Hematopoietic multipotent progenitor cell treated with erythropoietin and hydrocortisone succinate and interleukin-3 and kit ligand, for 4 days (in vitro differentiated cells): ENCODE data around the gene GJC1.

Source experiments
- DNase-seq: peaks from one replicate; pipeline ENCODE4 v3.0.0-alpha.2; 2015

The GJC1 gene

DNA sequence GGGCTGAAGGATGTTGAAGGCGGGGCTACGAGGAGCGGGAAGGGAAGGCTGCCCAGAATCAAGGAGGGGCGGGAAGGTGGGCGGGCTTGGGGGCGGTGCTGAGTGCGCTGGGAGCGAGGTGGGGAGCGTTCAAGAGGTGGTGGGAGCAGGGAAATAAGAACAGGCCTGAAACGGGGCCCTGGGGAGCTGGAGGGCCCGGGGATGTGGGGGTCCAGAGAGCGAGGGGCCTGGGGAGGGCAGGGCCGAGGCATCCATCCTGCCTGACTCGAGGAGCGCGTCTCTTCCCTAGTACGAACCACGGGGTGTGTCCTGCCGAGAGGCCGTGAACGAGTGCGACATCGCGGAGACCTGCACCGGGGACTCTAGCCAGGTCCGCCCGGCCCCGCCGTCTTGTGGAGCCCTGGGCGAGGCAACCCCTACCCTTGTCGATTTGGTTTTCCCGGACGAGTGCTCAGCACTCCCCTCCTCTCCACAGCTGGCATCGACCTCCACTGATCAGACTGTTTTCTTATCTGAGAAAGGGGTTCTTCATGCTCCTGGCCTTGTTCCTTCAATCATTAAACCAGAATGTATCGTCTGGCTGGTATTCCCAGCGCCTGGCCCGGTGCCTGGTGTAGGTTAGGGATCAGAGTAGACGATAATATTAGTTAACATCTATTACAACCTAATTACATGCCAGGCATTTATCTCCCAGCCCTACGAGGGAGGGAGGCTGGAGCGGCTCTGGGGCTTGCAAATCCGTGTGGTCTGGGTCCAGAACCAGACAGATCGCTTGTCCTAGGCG is 54.1 kb downstream of the GJC1 start:
- no peak for DNase-seq

DNA sequence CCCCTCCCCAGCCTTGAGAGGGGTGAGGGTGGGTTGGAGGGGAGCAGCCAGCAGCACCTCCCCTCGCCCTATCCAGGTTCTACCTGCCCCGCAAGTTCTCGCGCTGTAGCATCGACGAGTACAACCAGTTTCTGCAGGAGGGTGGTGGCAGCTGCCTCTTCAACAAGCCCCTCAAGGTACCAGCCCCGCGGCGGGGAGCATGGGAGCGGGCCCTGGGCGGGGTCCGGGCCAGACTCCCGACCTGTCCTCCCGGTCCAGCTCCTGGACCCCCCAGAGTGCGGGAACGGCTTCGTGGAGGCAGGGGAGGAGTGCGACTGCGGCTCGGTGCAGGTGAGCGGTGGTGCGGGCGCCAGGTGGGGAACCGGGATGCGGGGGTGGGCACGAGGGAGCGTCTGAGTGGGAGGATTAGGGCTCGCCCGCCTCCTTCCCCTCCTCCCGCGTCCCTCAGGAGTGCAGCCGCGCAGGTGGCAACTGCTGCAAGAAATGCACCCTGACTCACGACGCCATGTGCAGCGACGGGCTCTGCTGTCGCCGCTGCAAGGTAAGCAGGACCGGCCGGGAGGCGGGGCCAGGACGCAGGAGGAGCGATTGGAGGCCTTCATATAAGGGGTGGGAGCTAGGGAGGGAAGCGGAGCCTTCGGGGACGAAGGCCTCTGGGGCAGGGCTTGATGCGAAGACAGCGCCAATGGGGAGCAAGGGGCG is 54.8 kb downstream of the GJC1 start:
- DNase-seq: peak; percentile 99

DNA sequence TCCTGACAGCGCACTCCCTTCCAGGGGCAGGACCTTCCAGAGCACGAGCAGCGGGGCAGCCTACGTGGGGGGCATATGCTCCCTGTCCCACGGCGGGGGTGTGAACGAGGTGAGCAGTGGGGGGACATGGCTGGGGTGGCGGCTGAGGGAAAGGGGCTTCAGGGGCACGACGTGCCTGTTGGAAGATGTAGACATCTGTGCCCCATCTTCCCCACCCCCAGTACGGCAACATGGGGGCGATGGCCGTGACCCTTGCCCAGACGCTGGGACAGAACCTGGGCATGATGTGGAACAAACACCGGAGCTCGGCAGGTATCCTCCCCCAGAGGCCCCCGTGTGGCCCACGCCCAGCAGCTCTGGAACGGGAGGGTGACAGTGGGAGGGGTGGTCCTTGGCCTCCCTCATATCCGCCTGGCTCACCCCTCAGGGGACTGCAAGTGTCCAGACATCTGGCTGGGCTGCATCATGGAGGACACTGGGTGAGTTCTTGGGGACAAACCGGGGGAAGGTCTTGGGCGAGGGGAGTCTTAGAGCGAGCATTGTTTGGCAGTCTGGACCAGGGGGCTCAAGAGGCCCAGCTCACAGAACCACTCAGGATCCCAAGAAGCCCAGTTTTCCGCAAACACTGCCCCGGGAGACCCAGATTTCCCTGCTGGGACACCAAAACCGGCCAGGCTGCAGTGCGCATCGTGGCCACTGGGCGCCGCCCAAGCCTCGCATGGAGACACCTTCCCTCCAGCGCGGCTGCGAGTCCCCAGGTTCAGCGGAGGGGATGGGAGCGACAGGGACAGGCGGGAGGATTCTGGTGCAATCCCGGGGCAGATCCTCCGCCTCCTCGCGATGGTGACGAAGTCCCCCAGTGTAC is 55.6 kb downstream of the GJC1 start:
- peak; percentile 92 for DNase-seq

DNA sequence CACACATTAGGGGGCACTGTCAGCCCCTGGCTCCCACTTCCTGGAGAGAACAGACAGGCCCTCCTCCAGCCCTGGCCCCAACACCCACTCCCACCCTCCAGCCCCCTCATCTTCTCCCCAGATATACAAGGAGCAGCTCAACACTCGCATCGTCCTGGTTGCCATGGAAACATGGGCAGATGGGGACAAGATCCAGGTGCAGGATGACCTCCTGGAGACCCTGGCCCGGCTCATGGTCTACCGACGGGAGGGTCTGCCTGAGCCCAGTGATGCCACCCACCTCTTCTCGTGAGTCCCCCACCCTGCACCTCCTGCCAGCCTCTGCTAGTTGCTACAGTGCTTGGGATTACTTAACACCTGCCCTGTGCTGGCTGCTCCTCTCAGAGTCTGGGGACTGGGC is 56.9 kb downstream of the GJC1 start:
- DNase-seq: no peak

DNA sequence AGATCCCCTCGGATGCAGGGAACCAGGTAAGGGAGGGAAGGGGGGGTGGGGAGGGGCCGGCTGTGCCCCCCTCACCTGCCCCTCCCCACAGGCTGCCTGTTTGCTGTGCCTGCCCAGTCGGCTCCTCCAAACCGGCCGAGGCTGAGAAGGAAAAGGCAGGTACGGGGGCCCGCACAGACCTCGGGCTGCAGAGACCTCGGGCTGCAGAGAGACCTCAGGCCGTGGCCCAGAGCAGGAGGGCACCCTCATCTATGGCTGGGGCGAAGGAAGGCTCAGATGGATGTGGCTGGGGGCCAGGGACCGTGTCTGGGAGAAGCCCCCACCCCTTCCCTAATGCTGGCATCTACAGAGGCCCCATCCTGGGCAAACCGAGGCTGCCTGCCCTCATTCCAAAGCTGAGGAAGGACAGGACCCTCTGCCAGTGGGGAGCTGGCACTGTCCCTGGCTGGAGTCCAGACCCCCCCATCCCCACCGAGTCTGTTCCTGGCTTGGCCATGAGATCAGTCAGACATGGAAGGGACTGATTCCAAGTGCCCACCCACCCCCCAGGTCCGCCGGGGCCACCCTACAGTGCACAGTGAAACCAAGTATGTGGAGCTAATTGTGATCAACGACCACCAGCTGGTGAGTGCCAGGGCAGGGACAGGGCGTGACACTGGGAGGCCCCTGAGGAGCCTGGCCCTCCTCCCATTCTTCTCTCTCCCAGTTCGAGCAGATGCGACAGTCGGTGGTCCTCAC is 57.6 kb downstream of the GJC1 start:
- DNase-seq: no peak

DNA sequence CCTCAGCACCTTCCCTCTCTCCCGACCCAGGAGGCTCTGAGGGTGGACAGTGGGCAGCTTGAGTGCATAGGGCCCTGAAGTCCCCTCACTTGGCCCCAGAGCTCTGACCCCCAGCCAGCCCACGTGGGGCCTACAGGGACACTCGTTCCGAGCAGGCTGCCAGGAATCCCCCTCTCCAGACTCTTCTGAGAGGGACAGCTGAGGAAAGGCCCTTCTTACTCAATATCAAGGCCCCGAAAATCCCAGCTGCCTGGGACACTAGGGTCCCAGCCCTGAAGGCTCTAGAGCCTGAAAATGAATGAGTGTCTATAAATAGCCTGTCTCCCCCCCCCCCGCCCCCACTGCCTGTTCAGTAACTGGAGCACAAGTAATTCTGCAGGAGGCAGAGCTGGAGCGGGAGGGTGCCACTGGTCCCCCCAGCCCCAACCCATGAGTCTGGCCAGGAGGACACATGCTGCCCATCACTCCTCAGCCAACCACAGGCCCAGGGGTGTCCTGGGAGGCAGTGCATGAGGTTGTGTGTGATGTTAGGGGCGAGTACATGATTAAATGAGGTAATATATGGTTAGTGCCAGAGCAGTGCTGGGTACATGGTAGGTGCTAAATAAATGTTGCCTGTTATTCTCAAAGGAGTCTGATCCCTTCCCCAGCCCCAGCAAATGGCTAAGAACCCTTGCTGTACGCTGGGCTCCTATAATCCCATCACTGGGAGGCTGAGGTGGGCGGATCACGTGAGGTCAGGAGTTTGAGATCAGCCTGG is 59.7 kb downstream of the GJC1 start:
- DNase-seq: no peak

DNA sequence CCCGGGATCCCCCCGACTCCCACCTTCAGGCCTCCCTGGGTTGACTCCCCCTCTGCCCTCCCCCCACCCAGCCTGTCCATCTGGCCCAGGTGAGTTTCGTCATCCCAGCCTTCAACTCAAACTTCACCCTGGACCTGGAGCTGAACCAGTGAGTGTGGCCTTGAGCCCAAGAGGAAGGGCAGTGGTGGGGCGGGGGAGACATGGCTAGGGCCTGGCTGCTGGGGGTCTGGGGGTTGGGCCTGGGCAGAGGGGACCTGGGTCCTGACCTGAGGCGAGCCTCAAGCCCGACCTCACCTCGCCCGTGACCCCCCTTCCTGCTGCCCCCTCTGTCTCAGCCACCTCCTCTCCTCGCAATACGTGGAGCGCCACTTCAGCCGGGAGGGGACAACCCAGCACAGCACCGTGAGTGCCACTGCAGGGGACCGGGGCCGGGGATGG is 60.4 kb downstream of the GJC1 start:
- no peak for DNase-seq

DNA sequence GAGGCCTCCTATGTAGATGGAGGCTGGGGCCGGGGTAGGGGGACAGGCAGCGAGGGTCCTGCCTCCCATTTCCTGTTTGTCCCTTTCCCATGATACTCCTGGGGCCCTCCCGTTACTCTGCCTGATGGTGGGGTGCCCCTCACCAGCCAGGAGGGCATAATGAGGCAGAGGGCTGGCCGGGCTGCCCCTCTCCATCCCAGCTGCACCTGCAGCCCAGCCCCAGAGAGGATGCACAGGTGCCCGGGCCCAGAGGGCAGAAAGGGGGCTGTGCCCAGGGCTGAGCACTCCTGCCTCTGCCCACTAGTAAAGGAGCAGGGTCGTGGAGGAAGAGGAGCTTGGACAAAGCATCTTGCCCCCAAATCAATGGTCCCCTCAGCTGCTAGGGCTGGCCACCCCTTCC is 60.9 kb downstream of the GJC1 start:
- DNase-seq: no peak

DNA sequence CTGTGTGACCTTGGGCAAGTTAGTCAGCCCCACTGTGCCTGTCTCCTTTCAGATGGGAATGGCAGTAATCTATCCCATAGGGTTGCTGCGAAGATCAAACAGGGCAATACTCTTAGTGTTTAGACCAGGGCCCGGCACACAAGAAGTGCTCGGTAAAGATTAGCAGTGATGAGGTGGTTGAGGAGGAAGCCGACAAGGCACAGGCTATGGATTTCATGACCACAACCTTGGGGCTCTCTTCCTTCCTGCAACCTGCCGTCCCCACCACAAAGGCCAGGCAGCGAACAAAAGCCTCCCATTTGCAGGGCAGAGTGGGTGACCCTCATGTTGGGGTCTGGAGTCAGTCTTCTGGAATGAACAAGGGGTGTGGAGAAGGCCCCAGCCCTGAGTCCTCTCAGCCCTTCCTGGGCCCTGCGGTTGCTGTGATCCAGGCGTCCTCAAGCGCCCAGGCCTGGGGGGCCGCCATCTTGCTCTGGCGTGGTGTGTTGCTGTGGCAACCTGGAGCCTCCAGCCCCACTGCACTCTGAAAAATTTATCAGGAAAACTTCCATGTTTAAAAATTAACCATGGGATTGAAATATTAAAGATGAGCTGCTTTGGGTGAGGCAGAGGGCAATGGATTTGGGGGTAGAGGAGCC is 61.5 kb downstream of the GJC1 start:
- DNase-seq: peak; percentile 76

DNA sequence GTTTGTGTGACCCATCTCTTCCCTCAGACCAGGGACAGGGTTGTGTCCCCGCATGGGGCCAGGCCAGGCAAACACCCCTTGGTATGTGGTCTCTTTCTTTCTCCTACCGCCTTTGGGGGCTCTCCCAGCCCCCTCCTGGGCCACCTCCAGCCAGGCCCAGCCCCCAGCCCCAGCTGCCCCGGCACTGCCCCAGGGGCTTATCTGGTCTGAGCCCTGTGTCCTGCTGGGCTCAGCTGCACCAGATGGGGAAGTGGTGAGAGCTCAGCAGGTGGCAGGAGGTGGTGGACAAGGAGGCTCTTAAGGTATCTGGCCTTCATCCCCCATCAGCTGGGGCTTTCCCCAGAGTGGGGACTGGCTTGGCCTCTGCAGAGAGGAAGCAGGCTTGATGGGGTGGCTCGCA is 62.6 kb downstream of the GJC1 start:
- DNase-seq: peak; percentile 59

DNA sequence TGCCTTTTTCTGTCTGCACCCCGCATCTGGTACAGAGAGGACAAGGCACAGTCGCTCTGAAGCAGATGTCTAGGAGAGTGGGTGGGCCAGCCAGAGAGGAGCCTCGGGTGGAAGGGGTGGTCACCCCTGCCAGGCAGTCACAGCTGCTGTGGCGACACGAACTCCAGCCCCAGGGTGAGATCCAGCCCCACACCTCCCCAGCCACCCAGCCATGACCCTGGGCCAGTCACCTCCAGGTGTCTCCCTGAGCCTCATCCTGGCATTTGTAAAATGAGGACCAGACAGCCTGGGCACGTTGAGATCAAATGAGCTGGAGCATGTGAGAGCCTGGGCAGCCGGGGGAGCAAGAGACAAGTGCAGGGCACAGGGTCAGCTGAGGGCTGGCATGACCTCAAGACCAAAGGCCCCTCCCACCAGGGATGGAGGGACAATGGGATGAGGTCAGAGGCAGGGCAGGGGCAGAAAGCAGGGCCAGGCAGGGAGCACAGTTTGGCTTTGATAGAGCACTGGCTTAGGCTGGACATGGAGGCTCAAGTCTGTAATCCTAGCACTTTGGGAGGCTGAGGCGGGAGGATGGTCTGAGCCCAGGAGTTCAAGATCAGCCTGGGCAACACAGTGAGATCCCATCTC is 63.6 kb downstream of the GJC1 start:
- DNase-seq: no peak

DNA sequence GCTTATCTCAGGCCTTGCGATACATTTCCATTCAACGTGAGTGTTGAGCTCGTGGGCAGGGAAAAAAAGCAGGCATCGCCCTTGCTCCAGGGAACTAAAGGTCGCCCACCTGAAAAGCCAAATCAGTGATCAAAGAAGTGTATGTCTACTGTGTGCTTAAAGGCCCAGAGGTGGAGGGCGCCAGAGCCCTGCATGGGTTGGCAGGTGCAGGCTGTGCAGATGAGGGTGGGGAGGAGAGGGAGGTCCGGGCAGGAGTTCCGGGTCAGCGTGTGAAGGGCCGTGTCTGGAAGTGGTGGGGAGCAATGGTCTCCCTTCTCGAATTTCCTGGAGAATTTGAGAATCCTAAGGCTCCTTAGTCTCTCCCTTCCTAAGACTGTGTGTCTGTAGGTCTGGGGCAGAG is 64.1 kb downstream of the GJC1 start:
- DNase-seq: no peak

DNA sequence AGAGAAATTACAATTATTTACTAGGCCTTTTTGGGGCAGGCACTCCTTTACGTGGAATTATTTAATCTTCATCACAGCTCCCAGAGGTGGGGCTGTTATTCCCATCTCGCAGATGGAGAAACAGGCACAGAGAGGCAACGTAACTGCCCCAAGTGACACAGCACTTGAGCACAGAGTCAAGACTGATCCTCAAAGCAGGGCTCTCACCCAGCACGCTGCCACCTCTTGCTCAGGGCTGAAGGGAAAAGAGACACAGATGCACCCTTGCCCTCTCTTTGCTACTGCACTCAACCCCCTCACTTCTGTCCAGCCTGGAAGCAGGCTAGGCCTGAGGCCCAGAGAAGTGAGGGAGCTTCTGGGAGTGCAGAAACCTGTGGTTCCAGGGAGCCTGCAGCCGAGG is 66.9 kb downstream of the GJC1 start:
- DNase-seq: no peak

DNA sequence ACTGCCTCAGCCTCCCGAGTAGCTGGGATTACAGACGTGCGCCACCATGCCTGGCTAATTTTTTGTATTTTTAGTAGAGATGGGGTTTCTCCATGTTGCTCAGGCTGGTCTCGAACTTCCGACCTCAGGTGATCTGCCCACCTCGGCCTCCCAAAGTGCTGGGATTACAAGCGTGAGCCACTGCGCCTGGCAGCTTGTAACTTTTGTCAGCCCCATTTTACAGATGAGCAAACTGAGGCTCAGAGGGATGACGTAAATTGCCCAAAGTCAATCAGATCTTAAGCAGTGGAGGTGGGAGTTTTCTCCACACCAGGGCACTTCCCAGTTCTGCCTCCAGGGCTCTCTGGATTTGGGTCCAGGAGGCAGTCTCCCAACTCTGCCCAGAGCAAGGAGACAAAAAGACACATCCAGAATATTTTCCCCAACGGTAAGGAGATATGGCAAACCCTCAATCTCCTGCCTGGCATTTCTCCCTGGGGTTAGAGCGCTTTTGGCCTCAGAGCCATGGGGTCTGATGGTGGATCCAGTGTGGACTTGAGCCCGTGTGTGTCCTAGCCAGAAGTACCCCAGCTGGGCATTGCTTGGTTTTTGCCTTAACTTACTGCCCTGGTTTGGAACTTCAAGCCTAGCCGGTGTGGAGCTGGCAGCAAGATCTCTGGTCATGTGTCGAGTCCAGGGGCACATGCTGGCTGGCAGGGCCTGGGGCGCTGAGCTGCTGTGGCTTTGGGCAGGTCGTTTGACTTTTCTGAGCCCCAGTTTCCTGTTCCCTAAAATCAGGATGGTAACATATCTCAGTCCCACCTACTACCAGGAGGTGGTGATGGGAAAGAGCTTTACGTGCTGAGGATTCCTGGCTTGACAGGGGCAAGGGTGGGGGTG is 67.9 kb downstream of the GJC1 start:
- no peak for DNase-seq

DNA sequence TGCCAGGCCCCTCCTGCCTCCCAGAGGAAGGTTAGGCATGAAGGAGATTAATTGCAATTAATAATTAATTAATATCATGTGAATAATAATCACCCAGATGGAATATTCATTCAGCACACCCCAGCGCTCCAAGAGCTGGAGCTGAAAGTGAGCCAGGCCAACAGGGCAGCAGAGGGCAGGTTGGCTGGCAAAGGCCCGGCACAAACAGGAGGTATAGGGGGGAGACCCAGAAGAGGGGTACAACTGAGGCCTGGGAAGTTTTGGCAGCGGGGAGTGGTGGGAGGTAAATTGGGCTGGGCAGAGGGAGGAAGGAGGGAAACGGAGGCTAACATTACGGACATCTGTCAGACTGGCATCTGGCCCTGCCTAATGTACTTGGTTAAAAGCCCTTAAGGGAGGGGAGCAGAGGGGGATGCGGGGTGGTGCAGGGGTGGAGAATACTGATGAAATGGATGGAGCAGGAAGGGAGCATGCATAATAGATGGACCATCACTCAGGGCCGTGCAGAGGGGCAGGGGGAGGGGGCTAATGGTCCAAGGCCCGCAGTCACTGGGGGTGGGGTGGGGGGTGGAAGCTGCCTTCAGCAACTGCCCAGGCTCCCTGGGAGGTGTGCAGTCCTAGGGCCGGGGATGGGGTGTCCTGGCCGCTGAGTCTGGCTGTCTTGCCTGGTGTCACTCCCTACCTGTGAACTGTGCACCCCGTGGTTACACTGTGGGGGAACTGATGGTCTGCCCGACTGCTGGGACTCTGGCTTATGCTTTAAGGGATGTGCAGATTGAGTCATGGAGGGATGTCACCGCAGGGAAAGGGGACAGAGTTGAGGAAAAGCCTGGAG is 69.4 kb downstream of the GJC1 start:
- no peak for DNase-seq

DNA sequence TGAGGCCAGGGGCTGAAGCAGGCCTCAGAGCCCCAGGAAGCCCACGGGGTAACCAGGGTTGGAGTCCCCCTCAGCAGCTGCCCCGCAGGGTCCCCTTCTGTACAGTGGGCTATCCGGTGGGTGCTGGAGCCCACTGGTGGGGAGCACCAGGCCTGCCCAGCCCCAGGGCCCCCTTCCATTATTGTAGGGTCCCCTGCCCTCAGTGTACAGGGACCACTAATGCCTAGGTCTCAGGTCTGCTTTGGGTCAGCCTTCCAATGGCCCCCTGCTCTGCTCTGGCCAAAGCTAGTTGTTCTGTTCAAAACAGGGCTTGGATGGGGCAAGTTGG is 70.2 kb downstream of the GJC1 start:
- no peak for DNase-seq

DNA sequence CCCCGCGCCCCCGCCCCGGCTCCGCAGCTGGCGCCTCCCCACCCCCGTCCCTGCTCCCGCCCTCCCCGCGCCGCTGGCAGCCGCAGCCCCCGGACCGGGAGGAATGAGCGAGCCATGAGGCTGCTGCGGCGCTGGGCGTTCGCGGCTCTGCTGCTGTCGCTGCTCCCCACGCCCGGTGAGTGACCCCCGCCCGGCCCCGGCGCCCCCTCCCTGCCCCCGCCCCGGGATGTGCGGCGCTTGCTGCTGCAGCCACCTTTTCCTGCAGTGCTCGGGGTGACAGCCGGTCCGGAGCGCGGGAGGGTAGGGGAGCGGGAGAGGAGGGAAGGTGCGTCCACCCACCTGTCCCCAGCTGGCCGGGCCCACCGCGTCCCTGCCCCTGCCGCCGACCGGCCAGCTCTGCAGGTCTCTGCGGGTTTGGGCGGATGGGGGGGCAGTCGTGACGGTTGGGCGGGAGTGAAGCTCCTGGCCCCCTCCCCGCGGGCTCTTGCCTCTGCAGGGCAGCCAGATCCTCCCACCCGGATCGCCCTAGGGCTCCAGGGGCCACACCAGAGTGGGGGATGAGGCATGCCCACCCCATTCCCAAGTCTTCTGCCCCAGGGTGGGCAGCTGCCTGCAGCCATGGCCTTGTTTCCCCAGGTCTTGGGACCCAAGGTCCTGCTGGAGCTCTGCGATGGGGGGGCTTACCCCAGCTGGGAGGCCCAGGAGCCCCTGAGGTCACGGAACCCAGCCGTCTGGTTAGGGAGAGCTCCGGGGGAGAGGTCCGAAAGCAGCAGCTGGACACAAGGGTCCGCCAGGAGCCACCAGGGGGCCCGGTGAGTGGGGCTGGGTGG is 70.8 kb downstream of the GJC1 start:
- DNase-seq: no peak

DNA sequence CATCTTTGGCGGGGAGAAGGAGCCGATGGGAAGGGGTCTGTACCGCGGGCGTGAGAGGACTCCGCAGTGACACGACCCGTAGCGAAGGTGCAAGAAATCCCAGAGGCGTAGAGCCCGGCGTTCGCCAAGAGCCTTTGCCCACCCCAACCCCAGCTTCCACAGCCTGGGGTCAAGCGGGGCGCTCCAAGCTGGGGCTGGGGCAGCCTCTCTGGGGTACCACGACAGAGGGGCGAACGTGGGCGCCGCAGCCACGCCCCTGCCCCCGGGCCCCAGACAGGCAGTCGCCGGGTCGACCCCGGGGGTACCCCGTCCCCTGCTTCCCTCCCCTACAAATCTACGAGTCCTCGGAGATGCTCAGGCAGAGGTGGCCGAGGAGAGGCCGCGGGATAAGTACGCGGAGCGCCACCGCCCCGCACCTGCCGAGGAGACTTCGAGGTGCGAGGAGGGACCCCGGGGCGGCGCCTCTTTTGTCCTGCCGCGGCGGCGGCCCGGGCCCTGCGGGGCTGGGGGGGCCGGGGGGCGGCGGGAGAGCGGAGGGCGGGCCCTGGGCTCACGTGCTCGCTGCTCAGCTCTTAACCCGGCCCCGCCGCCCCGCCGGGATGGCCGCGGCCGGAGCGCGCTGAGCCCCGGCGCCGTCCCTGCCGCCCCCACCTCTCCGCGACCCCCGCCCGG is 71.5 kb downstream of the GJC1 start, which contains the start of gene ADAM11:
ADAM11 (plus strand) TSS at position 575 of the 672 bp plus-strand sequence. CDS start 212 bp downstream, outside the sequence.
- no peak for DNase-seq
